HepG2 (cell line): ENCODE results near the gene AJUBA. TPM values are rescaled to one million over a fixed set of nuclear protein-coding genes. Genes with fewer than 3 reads are reported as not detected.

Source experiments
- HNF4A ChIP-seq: sonication (generic); formaldehyde crosslinking; IDR thresholded peaks from 2 replicates; pipeline ENCODE4 v1.4.0; 2020; ENCODE audit warnings: missing genetic modification reagents
- RBM22 ChIP-seq: fragments of 200-400 bp; formaldehyde crosslinking; optimal IDR thresholded peaks from 2 replicates; pipeline ENCODE3; 2017; ENCODE audit warnings: mild to moderate bottlenecking, low read length, moderate library complexity
- polyA plus RNA-seq, 8 experiments: library from polyadenylated mRNA; depleted of rRNA in 3 of 8; stranded (reverse) in 7 of 8; unstranded in 1 of 8; fragments of >200 nt; fragmentation: Illumina TruSeq in 4 of 8; extraction: Trizol in 4 of 8; gene quantifications; 2 replicates each; pipeline versions ENCODE4 v1.2.1 to v1.2.3, GENCODE V29; 2011 to 2016; ENCODE audit warnings: low read depth in 4 of 8, missing spikeins in 1 of 8, mixed read lengths in 1 of 8; ENCODE audit not compliant: insufficient read depth in 1 of 8
- total RNA-seq, 5 experiments: library from RNA; depleted of rRNA; stranded (reverse); fragments of >200 nt; fragmentation: Illumina TruSeq; extraction: Trizol; gene quantifications; 2 replicates each; pipeline ENCODE4 v1.2.3, GENCODE V29; 2016; ENCODE audit warnings: low read depth in 1 of 5
- TF ChIP-seq, protein P1 (sequence below): sonication (generic); formaldehyde crosslinking; IDR thresholded peaks from 2 replicates; pipeline ENCODE4 v1.5.0; 2020; ENCODE audit warnings: missing genetic modification reagents, mild to moderate bottlenecking, borderline replicate concordance
- TF ChIP-seq, protein P2 (sequence below): IDR thresholded peaks from 2 replicates; pipeline ENCODE4 v1.6.1; 2012; ENCODE audit warnings: low read length, improper control_type of control experiment
- TF ChIP-seq, protein P3 (sequence below): sonication (generic); formaldehyde crosslinking; IDR thresholded peaks from 2 replicates; pipeline ENCODE4 v1.9.0; 2021; ENCODE audit warnings: missing genetic modification reagents, borderline replicate concordance
- TF ChIP-seq, protein P4 (sequence below): sonication (generic); formaldehyde crosslinking; IDR thresholded peaks from one replicate; pipeline ENCODE4 v1.5.1; 2020; ENCODE audit warnings: mild to moderate bottlenecking, missing genetic modification reagents; ENCODE audit errors: not compliant biosample characterization
- TF ChIP-seq, protein P5 (sequence below): sonication (generic); formaldehyde crosslinking; IDR thresholded peaks from 2 replicates; pipeline ENCODE4 v1.4.0; 2020; ENCODE audit warnings: mild to moderate bottlenecking, missing genetic modification reagents

AJUBA gene
- total and polyA plus RNA-seq, 2 of the 13 experiments (the other 11 are each of a cell fraction or from before 2014, with no cell fraction given), result 157 to 241 TPM

DNA sequence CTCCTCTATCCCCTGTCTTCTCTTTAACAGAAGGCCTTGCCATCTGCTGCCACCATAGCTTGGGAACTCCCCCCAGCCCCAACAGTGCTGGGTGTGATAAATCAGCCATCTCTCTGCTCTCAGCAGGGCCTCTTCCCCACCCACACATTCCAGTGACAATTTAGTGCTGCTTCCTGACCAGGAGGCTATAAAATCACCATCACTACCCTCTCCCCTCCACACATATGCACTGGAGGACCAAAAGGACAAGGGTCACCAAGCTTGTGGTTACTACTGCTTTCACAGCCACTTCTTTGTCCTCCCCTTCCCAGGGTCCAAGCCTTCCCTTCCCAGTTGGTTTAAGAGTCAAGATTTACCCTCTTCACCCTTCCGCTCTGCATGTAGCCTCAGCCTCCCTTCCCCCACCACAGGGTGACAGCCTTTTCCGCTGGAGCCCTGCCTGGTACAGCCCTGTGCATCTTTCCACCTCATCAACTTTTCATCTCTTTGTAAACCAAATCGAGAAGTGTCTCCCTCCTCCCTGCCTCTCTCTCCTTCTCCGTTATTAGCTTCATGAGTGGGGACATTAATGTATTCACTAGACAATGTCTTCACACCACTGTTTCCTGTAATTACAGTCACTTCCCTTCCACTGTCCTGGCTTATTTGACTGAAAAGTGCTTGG is 42.9 kb upstream of the AJUBA start (continued):
- TF ChIP-seq, protein P1, sequence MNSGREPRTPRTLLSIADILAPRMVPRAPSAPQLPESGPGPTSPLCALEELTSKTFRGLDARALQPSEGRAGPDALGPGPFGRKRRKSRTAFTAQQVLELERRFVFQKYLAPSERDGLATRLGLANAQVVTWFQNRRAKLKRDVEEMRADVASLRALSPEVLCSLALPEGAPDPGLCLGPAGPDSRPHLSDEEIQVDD (CRISPR knock-in tag), result no peak
- TF ChIP-seq HNF4A (CRISPR knock-in tag) (peak; percentile 37; the same call in 1 of the 2 replicates), RBM22 (peak; percentile 99)
- TF ChIP-seq, protein P2, sequence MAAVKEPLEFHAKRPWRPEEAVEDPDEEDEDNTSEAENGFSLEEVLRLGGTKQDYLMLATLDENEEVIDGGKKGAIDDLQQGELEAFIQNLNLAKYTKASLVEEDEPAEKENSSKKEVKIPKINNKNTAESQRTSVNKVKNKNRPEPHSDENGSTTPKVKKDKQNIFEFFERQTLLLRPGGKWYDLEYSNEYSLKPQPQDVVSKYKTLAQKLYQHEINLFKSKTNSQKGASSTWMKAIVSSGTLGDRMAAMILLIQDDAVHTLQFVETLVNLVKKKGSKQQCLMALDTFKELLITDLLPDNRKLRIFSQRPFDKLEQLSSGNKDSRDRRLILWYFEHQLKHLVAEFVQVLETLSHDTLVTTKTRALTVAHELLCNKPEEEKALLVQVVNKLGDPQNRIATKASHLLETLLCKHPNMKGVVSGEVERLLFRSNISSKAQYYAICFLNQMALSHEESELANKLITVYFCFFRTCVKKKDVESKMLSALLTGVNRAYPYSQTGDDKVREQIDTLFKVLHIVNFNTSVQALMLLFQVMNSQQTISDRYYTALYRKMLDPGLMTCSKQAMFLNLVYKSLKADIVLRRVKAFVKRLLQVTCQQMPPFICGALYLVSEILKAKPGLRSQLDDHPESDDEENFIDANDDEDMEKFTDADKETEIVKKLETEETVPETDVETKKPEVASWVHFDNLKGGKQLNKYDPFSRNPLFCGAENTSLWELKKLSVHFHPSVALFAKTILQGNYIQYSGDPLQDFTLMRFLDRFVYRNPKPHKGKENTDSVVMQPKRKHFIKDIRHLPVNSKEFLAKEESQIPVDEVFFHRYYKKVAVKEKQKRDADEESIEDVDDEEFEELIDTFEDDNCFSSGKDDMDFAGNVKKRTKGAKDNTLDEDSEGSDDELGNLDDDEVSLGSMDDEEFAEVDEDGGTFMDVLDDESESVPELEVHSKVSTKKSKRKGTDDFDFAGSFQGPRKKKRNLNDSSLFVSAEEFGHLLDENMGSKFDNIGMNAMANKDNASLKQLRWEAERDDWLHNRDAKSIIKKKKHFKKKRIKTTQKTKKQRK, result no peak
- TF ChIP-seq, protein P3, sequence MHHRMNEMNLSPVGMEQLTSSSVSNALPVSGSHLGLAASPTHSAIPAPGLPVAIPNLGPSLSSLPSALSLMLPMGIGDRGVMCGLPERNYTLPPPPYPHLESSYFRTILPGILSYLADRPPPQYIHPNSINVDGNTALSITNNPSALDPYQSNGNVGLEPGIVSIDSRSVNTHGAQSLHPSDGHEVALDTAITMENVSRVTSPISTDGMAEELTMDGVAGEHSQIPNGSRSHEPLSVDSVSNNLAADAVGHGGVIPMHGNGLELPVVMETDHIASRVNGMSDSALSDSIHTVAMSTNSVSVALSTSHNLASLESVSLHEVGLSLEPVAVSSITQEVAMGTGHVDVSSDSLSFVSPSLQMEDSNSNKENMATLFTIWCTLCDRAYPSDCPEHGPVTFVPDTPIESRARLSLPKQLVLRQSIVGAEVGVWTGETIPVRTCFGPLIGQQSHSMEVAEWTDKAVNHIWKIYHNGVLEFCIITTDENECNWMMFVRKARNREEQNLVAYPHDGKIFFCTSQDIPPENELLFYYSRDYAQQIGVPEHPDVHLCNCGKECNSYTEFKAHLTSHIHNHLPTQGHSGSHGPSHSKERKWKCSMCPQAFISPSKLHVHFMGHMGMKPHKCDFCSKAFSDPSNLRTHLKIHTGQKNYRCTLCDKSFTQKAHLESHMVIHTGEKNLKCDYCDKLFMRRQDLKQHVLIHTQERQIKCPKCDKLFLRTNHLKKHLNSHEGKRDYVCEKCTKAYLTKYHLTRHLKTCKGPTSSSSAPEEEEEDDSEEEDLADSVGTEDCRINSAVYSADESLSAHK (CRISPR knock-in tag), result no peak
- TF ChIP-seq, protein P4, sequence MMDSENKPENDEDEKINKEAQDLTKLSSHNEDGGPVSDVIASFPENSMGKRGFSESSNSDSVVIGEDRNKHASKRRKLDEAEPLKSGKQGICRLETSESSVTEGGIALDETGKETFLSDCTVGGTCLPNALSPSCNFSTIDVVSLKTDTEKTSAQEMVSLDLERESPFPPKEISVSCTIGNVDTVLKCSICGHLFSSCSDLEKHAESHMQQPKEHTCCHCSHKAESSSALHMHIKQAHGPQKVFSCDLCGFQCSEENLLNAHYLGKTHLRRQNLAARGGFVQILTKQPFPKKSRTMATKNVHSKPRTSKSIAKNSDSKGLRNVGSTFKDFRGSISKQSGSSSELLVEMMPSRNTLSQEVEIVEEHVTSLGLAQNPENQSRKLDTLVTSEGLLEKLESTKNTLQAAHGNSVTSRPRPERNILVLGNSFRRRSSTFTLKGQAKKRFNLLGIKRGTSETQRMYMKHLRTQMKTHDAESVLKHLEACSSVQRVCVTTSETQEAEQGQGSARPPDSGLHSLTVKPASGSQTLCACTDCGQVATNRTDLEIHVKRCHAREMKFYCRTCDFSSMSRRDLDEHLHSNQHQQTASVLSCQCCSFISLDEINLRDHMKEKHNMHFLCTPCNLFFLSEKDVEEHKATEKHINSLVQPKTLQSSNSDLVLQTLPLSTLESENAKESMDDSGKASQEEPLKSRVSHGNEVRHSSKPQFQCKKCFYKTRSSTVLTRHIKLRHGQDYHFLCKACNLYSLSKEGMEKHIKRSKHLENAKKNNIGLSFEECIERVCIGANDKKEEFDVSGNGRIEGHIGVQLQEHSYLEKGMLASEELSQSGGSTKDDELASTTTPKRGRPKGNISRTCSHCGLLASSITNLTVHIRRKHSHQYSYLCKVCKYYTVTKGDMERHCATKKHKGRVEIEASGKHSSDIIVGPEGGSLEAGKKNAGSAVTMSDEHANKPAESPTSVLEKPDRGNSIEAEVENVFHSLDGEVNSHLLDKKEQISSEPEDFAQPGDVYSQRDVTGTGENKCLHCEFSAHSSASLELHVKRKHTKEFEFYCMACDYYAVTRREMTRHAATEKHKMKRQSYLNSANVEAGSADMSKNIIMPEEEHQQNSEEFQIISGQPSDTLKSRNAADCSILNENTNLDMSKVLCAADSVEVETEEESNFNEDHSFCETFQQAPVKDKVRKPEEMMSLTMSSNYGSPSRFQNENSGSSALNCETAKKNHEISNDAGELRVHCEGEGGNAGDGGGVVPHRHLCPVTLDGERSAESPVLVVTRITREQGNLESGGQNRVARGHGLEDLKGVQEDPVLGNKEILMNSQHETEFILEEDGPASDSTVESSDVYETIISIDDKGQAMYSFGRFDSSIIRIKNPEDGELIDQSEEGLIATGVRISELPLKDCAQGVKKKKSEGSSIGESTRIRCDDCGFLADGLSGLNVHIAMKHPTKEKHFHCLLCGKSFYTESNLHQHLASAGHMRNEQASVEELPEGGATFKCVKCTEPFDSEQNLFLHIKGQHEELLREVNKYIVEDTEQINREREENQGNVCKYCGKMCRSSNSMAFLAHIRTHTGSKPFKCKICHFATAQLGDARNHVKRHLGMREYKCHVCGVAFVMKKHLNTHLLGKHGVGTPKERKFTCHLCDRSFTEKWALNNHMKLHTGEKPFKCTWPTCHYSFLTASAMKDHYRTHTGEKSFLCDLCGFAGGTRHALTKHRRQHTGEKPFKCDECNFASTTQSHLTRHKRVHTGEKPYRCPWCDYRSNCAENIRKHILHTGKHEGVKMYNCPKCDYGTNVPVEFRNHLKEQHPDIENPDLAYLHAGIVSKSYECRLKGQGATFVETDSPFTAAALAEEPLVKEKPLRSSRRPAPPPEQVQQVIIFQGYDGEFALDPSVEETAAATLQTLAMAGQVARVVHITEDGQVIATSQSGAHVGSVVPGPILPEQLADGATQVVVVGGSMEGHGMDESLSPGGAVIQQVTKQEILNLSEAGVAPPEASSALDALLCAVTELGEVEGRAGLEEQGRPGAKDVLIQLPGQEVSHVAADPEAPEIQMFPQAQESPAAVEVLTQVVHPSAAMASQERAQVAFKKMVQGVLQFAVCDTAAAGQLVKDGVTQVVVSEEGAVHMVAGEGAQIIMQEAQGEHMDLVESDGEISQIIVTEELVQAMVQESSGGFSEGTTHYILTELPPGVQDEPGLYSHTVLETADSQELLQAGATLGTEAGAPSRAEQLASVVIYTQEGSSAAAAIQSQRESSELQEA (CRISPR knock-in tag), result no peak
- TF ChIP-seq, protein P5, sequence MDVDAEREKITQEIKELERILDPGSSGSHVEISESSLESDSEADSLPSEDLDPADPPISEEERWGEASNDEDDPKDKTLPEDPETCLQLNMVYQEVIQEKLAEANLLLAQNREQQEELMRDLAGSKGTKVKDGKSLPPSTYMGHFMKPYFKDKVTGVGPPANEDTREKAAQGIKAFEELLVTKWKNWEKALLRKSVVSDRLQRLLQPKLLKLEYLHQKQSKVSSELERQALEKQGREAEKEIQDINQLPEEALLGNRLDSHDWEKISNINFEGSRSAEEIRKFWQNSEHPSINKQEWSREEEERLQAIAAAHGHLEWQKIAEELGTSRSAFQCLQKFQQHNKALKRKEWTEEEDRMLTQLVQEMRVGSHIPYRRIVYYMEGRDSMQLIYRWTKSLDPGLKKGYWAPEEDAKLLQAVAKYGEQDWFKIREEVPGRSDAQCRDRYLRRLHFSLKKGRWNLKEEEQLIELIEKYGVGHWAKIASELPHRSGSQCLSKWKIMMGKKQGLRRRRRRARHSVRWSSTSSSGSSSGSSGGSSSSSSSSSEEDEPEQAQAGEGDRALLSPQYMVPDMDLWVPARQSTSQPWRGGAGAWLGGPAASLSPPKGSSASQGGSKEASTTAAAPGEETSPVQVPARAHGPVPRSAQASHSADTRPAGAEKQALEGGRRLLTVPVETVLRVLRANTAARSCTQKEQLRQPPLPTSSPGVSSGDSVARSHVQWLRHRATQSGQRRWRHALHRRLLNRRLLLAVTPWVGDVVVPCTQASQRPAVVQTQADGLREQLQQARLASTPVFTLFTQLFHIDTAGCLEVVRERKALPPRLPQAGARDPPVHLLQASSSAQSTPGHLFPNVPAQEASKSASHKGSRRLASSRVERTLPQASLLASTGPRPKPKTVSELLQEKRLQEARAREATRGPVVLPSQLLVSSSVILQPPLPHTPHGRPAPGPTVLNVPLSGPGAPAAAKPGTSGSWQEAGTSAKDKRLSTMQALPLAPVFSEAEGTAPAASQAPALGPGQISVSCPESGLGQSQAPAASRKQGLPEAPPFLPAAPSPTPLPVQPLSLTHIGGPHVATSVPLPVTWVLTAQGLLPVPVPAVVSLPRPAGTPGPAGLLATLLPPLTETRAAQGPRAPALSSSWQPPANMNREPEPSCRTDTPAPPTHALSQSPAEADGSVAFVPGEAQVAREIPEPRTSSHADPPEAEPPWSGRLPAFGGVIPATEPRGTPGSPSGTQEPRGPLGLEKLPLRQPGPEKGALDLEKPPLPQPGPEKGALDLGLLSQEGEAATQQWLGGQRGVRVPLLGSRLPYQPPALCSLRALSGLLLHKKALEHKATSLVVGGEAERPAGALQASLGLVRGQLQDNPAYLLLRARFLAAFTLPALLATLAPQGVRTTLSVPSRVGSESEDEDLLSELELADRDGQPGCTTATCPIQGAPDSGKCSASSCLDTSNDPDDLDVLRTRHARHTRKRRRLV (CRISPR knock-in tag), result no peak
